ENCODE results near the gene MICU2. TPM values are rescaled to one million over a fixed set of nuclear protein-coding genes. Genes with fewer than 3 reads are reported as not detected.

MICU2 gene
- total and polyA plus RNA-seq, 4 donors, result 29.0 to 85.9 (median 39.3) TPM

GRCh38 chr13:21470785-21471184 lies 133.2 kb downstream of the MICU2 start:
- Histone ChIP-seq H3K4me3 (no peak overlapping the region), H3K9ac (ENCODE audit: insufficient read depth in 1 of 2, low read length in 2 of 2) (no peak overlapping the region), H3K9me3 (ENCODE audit: control insufficient read depth in 4 of 4, insufficient read depth in 3 of 4, low read length in 3 of 4) (no peaks in the 10 kb centered on the region), H3K4me1 (ENCODE audit: control insufficient read depth in 5 of 5, insufficient read depth in 5 of 5, low read length in 5 of 5) (peaks cover 0 to 6% (median 4%) of the 10 kb centered on the region in 5 donors), H3K36me3 (ENCODE audit: control insufficient read depth in 4 of 4, insufficient read depth in 4 of 4, low read length in 4 of 4) (no peaks in the 10 kb centered on the region), H3K27me3 (ENCODE audit: control insufficient read depth in 3 of 3, insufficient read depth in 3 of 3, low read length in 2 of 3) (no peaks in the 10 kb centered on the region), H3K27ac (ENCODE audit: low read depth in 1 of 2, low read length in 1 of 2) (no peak overlapping the region)
- DNase-seq, result no peak
- no peak for TF ChIP-seq CTCF (IDR thresholded peaks at IDR 0.05; ENCODE audit: control extremely low read depth, extremely low read depth)
- no peak for ATAC-seq (ENCODE audit: insufficient read depth, low FRiP score)

GRCh38 chr13:21466527-21466926 lies 137.4 kb downstream of the MICU2 start:
- WGBS, 2 donors, result 55 to 70% methylated on average over 7 of the region's 7 CpGs
- H3K4me1 ChIP-seq (ENCODE audit: control insufficient read depth in 5 of 5, insufficient read depth in 5 of 5, low read length in 5 of 5), result peaks cover 0 to 6% (median 0%) of the 10 kb centered on the region in 5 donors
- H3K27ac ChIP-seq (ENCODE audit: low read depth in 1 of 2, low read length in 1 of 2), result peak overlapping the region in 1 of 2 donors; percentile 5
- H3K9ac ChIP-seq (ENCODE audit: insufficient read depth in 1 of 2, low read length in 2 of 2), result peak overlapping the region in 1 of 2 donors; percentile 19
- no peaks in the 10 kb centered on the region for H3K9me3 ChIP-seq (ENCODE audit: control insufficient read depth in 4 of 4, insufficient read depth in 3 of 4, low read length in 3 of 4)
- H3K36me3 ChIP-seq (ENCODE audit: control insufficient read depth in 4 of 4, insufficient read depth in 4 of 4, low read length in 4 of 4), result no peaks in the 10 kb centered on the region
- TF ChIP-seq CTCF (IDR thresholded peaks at IDR 0.05; ENCODE audit: control extremely low read depth, extremely low read depth), result no peak
- no peaks in the 10 kb centered on the region for H3K27me3 ChIP-seq (ENCODE audit: control insufficient read depth in 3 of 3, insufficient read depth in 3 of 3, low read length in 2 of 3)
- no peak overlapping the region for H3K4me3 ChIP-seq
- DNase-seq, result no peak
- no peak for ATAC-seq (ENCODE audit: insufficient read depth, low FRiP score)

- H3K9ac ChIP-seq (ENCODE audit: insufficient read depth in 1 of 2, low read length in 2 of 2), result peak overlapping the region in 1 of 2 donors; percentile 12
- peak overlapping the region in 1 of 2 donors; percentile 63 for H3K27ac ChIP-seq (ENCODE audit: low read depth in 1 of 2, low read length in 1 of 2)
- no peaks in the 10 kb centered on the region for H3K9me3 ChIP-seq (ENCODE audit: control insufficient read depth in 4 of 4, insufficient read depth in 3 of 4, low read length in 3 of 4)
- DNase-seq, result peak; percentile 72 to 83 (median 73)
- peak; percentile 66 for ATAC-seq (ENCODE audit: insufficient read depth, low FRiP score)
- no peak for TF ChIP-seq CTCF (IDR thresholded peaks at IDR 0.05; ENCODE audit: control extremely low read depth, extremely low read depth)
- H3K4me1 ChIP-seq (ENCODE audit: control insufficient read depth in 5 of 5, insufficient read depth in 5 of 5, low read length in 5 of 5), result peaks cover 0 to 6% (median 0%) of the 10 kb centered on the region in 5 donors
- WGBS, 2 donors, result 45 to 68% methylated on average over 9 of the region's 9 CpGs
- no peak overlapping the region for H3K4me3 ChIP-seq
- no peaks in the 10 kb centered on the region for H3K36me3 ChIP-seq (ENCODE audit: control insufficient read depth in 4 of 4, insufficient read depth in 4 of 4, low read length in 4 of 4)
- no peaks in the 10 kb centered on the region for H3K27me3 ChIP-seq (ENCODE audit: control insufficient read depth in 3 of 3, insufficient read depth in 3 of 3, low read length in 2 of 3)
Measured at GRCh38 chr13:21465710-21466160, 138.2 kb downstream of the MICU2 start.

GRCh38 chr13:21463424-21463823 lies 140.5 kb downstream of the MICU2 start:
- Histone ChIP-seq H3K9ac (ENCODE audit: insufficient read depth in 1 of 2, low read length in 2 of 2) (no peak overlapping the region), H3K4me1 (ENCODE audit: control insufficient read depth in 5 of 5, insufficient read depth in 5 of 5, low read length in 5 of 5) (peaks cover 0 to 6% (median 0%) of the 10 kb centered on the region in 5 donors), H3K9me3 (ENCODE audit: control insufficient read depth in 4 of 4, insufficient read depth in 3 of 4, low read length in 3 of 4) (no peaks in the 10 kb centered on the region), H3K27ac (ENCODE audit: low read depth in 1 of 2, low read length in 1 of 2) (no peak overlapping the region), H3K27me3 (ENCODE audit: control insufficient read depth in 3 of 3, insufficient read depth in 3 of 3, low read length in 2 of 3) (no peaks in the 10 kb centered on the region), H3K36me3 (ENCODE audit: control insufficient read depth in 4 of 4, insufficient read depth in 4 of 4, low read length in 4 of 4) (peaks cover 0 to 3% (median 0%) of the 10 kb centered on the region in 4 donors), H3K4me3 (no peak overlapping the region)
- ATAC-seq (ENCODE audit: insufficient read depth, low FRiP score), result no peak
- no peak for TF ChIP-seq CTCF (IDR thresholded peaks at IDR 0.05; ENCODE audit: control extremely low read depth, extremely low read depth)
- DNase-seq, result no peak
